Adipocyte (in vitro differentiated cells): ENCODE data around the gene RAET1G.
"Not testable (repeated sequence)": the region's sequence is repeated elsewhere in the genome, so short reads cannot be mapped to it uniquely, and the experiment has no call there.

Experiments
- DNase-seq: peaks from one replicate; pipeline ENCODE4 v3.0.0-alpha.2; 2015; ENCODE audit warnings: low read depth
- H3K27me3 ChIP-seq: replicated peaks from 2 replicates; pipeline ENCODE4 v1.7.0; 2013; ENCODE audit warnings: mild to moderate bottlenecking, low read length, moderate library complexity; ENCODE audit not compliant: control insufficient read depth, insufficient read depth
- H3K36me3 ChIP-seq: 2 replicates; pipeline ENCODE4 v1.7.0; 2013; ENCODE audit warnings: low read length, mild to moderate bottlenecking, moderate library complexity; ENCODE audit not compliant: control insufficient read depth, insufficient read depth, severe bottlenecking
- H3K4me1 ChIP-seq: 2 replicates; pipeline ENCODE4 v1.7.0; 2013; ENCODE audit warnings: mild to moderate bottlenecking, low read length, moderate library complexity; ENCODE audit not compliant: control insufficient read depth, insufficient read depth
- H3K4me3 ChIP-seq: 2 replicates; pipeline ENCODE4 v1.7.0; 2013; ENCODE audit warnings: mild to moderate bottlenecking, low read length, moderate library complexity
- H3K9ac ChIP-seq: 2 replicates; pipeline ENCODE4 v1.7.0; 2013; ENCODE audit warnings: mild to moderate bottlenecking, low read length, moderate library complexity
- H3K9me3 ChIP-seq: 2 replicates; pipeline ENCODE4 v1.7.0; 2013; ENCODE audit warnings: mild to moderate bottlenecking, low read length, moderate library complexity; ENCODE audit not compliant: control insufficient read depth

The RAET1G gene

DNA sequence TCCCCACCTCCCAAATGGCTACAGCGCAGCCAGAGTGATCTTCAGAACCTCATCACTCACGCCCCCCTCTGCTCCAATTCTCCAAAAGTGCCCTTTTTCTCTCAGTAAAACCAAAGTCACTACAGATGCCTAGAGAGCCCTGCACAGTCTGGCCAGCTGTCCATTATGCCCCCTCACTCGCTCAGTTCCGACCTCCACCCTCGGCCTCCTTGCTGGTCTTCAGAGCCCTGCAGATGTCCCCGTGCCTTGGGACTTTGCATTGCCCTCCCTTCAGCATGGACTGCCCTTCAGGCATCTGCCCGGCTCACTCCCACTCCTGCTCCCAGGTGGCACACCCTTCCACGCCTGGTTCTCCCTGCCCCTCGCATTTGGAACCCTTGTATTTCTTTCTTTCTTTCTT is 24.0 kb downstream of the RAET1G start:
- H3K27me3 ChIP-seq, result no peaks in the 10 kb centered on the region
- no peak for DNase-seq
- no peak overlapping the region for H3K9ac ChIP-seq
- H3K9me3 ChIP-seq, result no peaks in the 10 kb centered on the region
- no peak overlapping the region for H3K4me3 ChIP-seq
- peaks cover 49% of the 10 kb centered on the region for H3K4me1 ChIP-seq
- no peaks in the 10 kb centered on the region for H3K36me3 ChIP-seq

DNA sequence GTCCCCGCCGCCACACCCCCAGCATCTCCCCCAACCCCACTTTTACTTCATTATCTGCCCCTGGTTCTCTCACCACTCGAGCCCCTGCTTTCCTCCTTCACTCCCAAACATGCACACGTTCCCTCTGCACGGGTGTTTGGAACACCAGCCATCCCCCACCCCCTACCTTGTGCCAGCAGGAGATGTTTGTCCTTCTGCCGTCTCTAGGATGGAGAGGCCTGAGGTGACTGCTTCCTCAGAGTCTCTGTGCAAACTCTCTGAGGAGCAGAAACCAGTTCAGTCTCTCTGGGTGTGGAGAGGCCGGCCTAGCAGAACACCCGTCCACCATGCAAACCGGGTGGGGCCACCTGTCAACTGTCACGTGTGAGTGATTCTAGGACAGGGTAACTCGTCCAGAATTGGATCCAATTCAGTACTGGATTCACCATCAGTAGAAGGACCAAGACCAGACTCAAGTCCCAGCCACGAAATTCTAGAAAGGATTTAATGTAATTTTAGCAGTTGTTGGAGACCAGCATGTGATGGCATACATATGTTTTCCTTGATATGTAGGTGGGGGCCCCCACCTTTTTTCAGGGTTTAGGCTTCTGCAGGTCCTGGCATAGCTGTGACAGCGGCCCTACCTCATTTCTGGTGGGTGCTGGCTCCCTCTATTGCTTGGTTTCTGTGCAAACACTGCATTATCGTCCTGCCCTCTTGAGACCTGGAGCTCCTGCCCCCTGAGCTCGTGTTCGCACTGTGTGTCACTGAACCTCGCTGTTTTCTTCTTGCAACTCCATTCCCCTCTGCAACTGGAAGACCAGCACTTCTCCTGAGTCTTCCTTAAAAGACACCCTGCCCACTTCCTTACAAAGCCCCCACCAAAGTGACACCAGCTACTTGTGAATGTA is 24.8 kb downstream of the RAET1G start, which contains the start of gene RAET1E:
Gene RAET1E (minus strand): TSS at position 259 of the 890 bp plus-strand sequence. CDS start 7,212 bp downstream, outside the sequence.
- DNase-seq, result no peak
- Histone ChIP-seq H3K9me3 (no peaks in the 10 kb centered on the region), H3K9ac (peak within 1 kb of the TSS; percentile 88), H3K36me3 (no peaks in the 10 kb centered on the region), H3K4me1 (peaks cover 49% of the 10 kb centered on the region), H3K4me3 (peak within 1 kb of the TSS; percentile 82), H3K27me3 (no peaks in the 10 kb centered on the region)

DNA sequence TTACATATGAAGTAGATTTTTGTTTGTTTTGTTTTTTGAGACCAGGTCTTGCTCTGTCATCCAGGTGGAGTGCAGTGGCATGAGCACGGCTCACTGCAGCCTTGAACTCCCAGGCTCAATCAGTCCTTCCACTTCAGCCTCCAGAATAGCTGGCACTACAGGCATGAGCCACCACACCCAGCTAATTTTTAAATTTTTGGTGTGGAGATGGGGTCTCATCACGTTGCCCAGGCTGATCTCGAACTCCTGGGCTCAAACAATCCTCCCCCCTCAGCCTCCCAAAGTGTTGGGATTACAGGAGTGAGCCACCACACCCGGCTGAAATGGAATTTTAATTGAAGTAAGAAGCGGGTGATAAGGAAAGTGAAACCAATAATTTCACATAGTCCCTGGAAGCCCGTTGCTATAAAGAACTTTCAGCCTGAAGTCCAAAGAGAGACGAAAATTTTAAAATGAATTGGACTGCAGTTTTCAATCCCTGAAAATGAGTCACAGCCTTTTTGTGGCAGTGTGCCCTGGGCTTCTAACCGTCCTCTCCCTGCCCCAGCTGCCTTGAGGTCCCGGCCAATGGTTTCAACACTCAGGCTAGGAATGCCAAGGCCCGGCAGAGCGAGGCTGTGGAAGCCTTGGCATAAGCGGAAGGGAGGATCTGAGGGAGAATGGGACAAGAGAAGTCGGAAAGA is 25.8 kb downstream of the RAET1G start:
- H3K27me3 ChIP-seq, result no peaks in the 10 kb centered on the region
- peak overlapping the region; percentile 82 for H3K4me3 ChIP-seq
- peak; percentile 96 for DNase-seq
- H3K9me3 ChIP-seq, result no peaks in the 10 kb centered on the region
- H3K36me3 ChIP-seq, result no peaks in the 10 kb centered on the region
- H3K9ac ChIP-seq, result peak overlapping the region; percentile 88
- H3K4me1 ChIP-seq, result peaks cover 49% of the 10 kb centered on the region

DNA sequence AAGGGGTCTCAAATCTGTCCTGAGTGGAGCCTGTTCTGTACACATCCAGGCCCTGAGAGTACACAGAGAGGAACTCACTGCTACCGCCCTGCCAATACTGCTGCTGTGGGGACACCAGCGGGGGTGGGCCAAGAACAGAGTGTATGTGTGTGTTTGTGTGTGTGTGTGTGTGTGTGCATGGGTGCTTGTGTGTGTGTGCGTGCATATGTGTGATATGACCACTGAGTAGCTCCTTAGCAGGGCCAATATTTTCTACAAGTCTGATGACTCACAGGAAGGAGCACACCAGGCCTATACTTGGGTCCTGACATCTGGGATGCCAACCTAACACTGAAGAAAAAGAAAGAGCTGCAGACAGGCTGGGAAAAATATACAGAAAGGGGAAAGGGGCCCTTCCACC is 26.4 kb downstream of the RAET1G start:
- H3K4me1 ChIP-seq, result peaks cover 49% of the 10 kb centered on the region
- DNase-seq, result peak; percentile 13
- no peaks in the 10 kb centered on the region for H3K9me3 ChIP-seq
- H3K36me3 ChIP-seq, result no peaks in the 10 kb centered on the region
- peak overlapping the region; percentile 88 for H3K9ac ChIP-seq
- H3K4me3 ChIP-seq, result peak overlapping the region; percentile 82
- H3K27me3 ChIP-seq, result no peaks in the 10 kb centered on the region

DNA sequence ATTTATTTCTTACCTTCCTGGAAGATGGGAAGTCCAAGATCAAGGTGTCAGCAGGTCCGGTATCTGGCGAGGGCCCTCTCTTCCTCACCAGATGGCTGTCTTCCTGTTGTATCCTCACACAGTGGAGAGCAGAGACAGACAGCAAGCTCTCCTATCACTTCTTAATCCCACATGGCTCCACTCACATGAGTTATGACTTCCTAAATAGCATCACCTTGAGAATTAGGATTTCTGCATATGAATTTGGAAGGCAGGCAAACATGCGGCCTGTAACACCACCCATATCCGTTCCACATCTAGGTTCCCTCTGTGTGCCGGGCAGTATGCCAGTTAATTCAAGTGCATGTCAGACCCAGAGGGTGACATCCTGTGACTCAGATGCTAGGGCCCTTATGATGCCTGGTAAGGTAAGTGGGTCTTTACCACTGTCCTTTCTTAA is 27.1 kb downstream of the RAET1G start:
- peak overlapping the region; percentile 63 for H3K4me3 ChIP-seq

DNA sequence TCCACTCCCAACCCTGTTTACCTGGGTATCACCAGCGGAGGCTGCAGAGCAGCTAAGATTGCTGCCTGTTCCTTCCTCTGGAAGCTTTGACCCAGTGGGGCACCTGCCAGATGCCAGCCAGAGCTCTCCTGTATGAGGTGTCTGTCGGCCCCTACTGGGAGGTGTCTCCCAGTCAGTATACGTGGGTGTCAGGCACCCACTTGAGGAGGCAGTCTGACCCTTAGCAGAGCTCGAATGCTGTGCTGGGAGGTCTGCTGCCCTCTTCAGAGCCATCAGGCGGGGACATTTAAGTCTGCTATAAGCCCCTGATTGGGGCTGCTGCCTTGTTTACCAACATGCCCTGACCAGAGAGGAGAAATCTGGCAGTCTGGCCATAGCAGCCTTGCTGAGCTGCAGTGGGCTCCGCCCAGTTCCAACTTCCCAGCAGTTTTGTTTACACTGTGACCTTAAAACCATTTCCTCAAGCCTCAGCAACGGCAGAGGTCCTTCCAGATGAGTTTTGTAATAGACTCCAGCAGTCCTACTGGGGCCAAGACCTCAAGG is 27.8 kb downstream of the RAET1G start:
- peak overlapping the region; percentile 81 for H3K9ac ChIP-seq
- DNase-seq, result peak; percentile 72
- no peaks in the 10 kb centered on the region for H3K9me3 ChIP-seq
- no peaks in the 10 kb centered on the region for H3K27me3 ChIP-seq
- H3K36me3 ChIP-seq, result no peaks in the 10 kb centered on the region
- peak overlapping the region; percentile 63 for H3K4me3 ChIP-seq
- peaks cover 60% of the 10 kb centered on the region for H3K4me1 ChIP-seq

More for the DNA sequence above, 27.1 kb downstream of the RAET1G start:
- H3K27me3 ChIP-seq, result no peaks in the 10 kb centered on the region
- peak overlapping the region; percentile 88 for H3K9ac ChIP-seq
- no peaks in the 10 kb centered on the region for H3K36me3 ChIP-seq
- no peaks in the 10 kb centered on the region for H3K9me3 ChIP-seq
- peak; percentile 18 for DNase-seq
- H3K4me1 ChIP-seq, result peaks cover 54% of the 10 kb centered on the region

DNA sequence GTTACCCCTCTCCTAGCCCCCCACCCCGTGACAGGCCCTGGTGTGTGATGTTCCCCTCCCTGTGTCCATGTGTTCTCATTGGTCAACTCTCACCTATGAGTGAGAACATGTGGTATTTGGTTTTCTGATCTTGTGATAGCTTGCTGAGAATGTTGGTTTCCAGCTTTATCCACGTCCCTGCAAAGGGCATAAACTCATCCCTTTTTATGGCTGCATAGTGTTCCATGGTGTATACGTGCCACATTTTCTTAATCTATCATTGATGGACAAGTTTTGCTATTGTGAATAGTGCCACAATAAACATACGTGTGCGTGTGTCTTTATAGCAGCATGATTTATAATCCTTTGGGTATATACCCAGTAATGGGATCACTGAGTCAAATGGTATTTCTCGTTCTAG is 31.1 kb downstream of the RAET1G start:
- H3K36me3 ChIP-seq, H3K4me3 ChIP-seq, DNase-seq, H3K27me3 ChIP-seq, H3K9ac ChIP-seq, H3K9me3 ChIP-seq: not testable (repeated sequence)
- peaks cover 59% of the 10 kb centered on the region for H3K4me1 ChIP-seq

DNA sequence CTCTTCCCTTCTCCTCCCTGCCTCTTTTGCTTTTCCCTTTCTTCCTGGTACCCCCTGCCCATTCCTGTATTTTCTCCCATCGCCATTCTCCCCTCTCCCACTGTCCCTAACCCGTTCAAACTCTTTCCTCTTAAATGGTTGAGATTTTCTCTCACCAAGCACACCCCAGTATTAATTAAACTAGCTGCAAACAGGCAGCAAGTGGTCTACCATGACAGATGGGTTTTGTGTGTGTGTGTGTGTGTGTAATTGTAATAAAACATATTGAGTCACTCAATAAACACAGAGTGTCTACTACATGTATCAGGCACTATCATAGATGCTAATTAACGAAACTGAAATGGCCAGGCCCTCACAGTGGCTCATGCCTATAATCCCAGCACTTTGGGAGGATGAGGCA is 31.7 kb downstream of the RAET1G start:
- Histone ChIP-seq H3K4me1 (peaks cover 57% of the 10 kb centered on the region), H3K27me3 (no peaks in the 10 kb centered on the region), H3K9me3 (no peaks in the 10 kb centered on the region), H3K36me3 (no peaks in the 10 kb centered on the region), H3K9ac (no peak overlapping the region), H3K4me3 (no peak overlapping the region)
- no peak for DNase-seq

DNA sequence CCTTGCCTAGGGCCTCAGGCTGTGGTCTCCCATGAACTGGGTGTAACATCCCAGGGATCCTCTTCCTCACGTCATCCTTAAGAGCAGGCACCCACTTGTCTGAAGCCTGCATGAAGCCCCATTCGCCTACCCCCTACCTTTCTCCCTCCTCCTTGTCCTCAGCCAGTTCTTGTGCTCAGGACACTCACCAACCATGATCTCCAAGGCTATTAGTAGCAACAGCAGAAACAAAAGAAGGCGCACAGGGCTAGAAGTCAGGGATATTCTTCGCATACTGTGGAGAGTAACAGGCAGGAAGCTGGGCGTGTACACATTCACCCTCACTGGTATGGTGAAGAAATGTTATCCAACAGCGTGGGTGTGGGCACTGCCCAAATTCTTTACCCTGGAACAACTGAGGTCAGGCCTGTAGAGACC is 32.3 kb downstream of the RAET1G start:
- Histone ChIP-seq H3K4me1 (peaks cover 50% of the 10 kb centered on the region), H3K27me3 (no peaks in the 10 kb centered on the region), H3K9ac (no peak overlapping the region), H3K4me3 (no peak overlapping the region), H3K9me3 (no peaks in the 10 kb centered on the region), H3K36me3 (no peaks in the 10 kb centered on the region)
- peak; percentile 42 for DNase-seq

DNA sequence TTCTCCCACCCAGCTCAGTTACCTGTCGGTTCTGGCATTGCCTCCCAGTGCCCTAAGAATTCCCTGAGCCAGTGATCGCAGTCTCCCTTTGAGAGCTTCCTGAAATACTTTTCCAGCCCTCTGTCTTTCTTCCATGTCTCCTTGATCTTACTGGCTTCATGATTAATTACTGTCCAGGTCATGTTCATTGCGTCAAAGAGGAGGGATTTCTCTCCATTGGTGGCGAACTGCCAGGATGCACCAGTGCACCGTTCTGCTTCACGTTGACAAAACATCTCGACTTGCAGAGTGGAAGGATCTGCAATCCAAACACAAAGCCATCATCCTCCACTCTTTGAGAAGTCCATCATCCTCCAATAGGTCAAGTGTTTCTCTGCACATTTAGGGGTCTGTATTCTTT is 33.6 kb downstream of the RAET1G start:
- H3K36me3 ChIP-seq, result no peaks in the 10 kb centered on the region
- H3K9me3 ChIP-seq, result no peaks in the 10 kb centered on the region
- peaks cover 39% of the 10 kb centered on the region for H3K4me1 ChIP-seq
- no peak for DNase-seq
- no peak overlapping the region for H3K4me3 ChIP-seq
- H3K9ac ChIP-seq, result no peak overlapping the region
- no peaks in the 10 kb centered on the region for H3K27me3 ChIP-seq

DNA sequence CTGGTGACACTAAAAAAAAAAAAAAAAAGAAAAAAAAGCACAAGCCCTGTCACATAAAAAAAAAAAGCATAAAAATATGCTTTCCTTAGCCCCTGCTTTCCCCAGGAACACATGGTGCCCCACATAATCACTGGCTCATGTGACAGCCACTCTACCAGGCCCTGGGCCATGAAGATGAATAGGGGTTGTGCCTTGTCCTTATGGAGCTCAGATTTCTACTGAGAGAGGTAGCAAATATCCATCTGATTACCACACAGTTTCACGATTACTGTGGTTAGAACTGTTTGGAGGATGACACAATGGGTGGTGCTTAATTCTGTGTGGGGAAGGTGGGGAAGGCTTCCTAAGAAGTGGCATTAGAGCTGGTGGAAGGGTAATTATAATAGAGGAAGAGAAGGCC is 34.3 kb downstream of the RAET1G start:
- Histone ChIP-seq H3K9ac (peak overlapping the region; percentile 3), H3K36me3 (no peaks in the 10 kb centered on the region), H3K4me3 (no peak overlapping the region), H3K4me1 (peaks cover 45% of the 10 kb centered on the region), H3K9me3 (no peaks in the 10 kb centered on the region), H3K27me3 (no peaks in the 10 kb centered on the region)
- peak; percentile 38 for DNase-seq
